GM18505 (cell line): Measurements from ENCODE around the gene COL4A1.

ENCODE experiments used
- ATAC-seq: cut with Tn5 transposase; IDR thresholded peaks from one replicate; pipeline ENCODE4 v1.9.1; 2021; ENCODE audit not compliant: unreplicated experiment
- POLR2A ChIP-seq: IDR thresholded peaks from 4 replicates; pipeline ENCODE4 v1.6.1; 2011; ENCODE audit warnings: borderline replicate concordance; ENCODE audit not compliant: insufficient read depth, insufficient read length; ENCODE audit errors: extremely low read depth

The COL4A1 gene

GRCh38 chr13:110306960-110307766, at the start of gene COL4A1, which contains the start of gene COL4A2:
COL4A1 (minus strand) TSS chr13:110307157; CDS start chr13:110307027, 130 bp downstream.
COL4A2 (plus strand) TSS chr13:110307284; CDS start chr13:110307904, 620 bp downstream.
- TF ChIP-seq POLR2A, result no peak
- no peak for ATAC-seq

GRCh38 chr13:110356362-110356761, 49.4 kb upstream of the COL4A1 start:
- no peak for ATAC-seq
- no peak for TF ChIP-seq POLR2A

GRCh38 chr13:110354715-110355473, 47.9 kb upstream of the COL4A1 start:
- no peak for ATAC-seq
- TF ChIP-seq POLR2A, result no peak

- ATAC-seq, result no peak
Observed at GRCh38 chr13:110354123-110354627, 47.2 kb upstream of the COL4A1 start.

GRCh38 chr13:110353339-110353977, 46.5 kb upstream of the COL4A1 start:
- no peak for ATAC-seq

More at GRCh38 chr13:110354123-110354627, 47.2 kb upstream of the COL4A1 start:
- no peak for TF ChIP-seq POLR2A

GRCh38 chr13:110352735-110353134, 45.8 kb upstream of the COL4A1 start:
- TF ChIP-seq POLR2A, result no peak
- no peak for ATAC-seq

More at GRCh38 chr13:110353339-110353977, 46.5 kb upstream of the COL4A1 start:
- no peak for TF ChIP-seq POLR2A

GRCh38 chr13:110351636-110352420, 44.9 kb upstream of the COL4A1 start:
- no peak for TF ChIP-seq POLR2A

GRCh38 chr13:110350509-110350908, 43.6 kb upstream of the COL4A1 start:
- no peak for ATAC-seq
- no peak for TF ChIP-seq POLR2A

More at GRCh38 chr13:110351636-110352420, 44.9 kb upstream of the COL4A1 start:
- no peak for ATAC-seq

GRCh38 chr13:110350049-110350448, 43.1 kb upstream of the COL4A1 start:
- TF ChIP-seq POLR2A, result no peak
- no peak for ATAC-seq

- no peak for ATAC-seq
- no peak for TF ChIP-seq POLR2A
Observed at GRCh38 chr13:110349239-110349638, 42.3 kb upstream of the COL4A1 start.

GRCh38 chr13:110348309-110349105, 41.5 kb upstream of the COL4A1 start:
- TF ChIP-seq POLR2A, result no peak
- no peak for ATAC-seq
